Myometrial cell (primary cell): ENCODE measurements around the gene RPA4. TPM values are rescaled to one million over a fixed set of nuclear protein-coding genes. Genes with fewer than 3 reads are reported as not detected.

Experiments
- total RNA-seq: library from RNA; depleted of rRNA; stranded (reverse); fragments of >200 nt; gene quantifications from 2 replicates; pipeline ENCODE4 v1.2.3, GENCODE V29; 2015

RPA4 gene
- total RNA-seq, result under 0.01 TPM in 1 of 2 replicates, not detected in the other

GRCh38 chrX:96883608-96884007 lies at the start of gene RPA4:
Gene RPA4 (plus strand): TSS chrX:96883908. CDS start chrX:96884311, 403 bp downstream.

Other genes with a start within 250 kb of the RPA4 start
- 9.5 and 12.4 TPM in 2 replicates for gene DIAPH2, start 199.1 kb upstream of the RPA4 start, total RNA-seq